Stomach (tissue), 9 donors: ENCODE measurements around the gene SHLD1. TPM values are rescaled to one million over a fixed set of nuclear protein-coding genes. Genes with fewer than 3 reads are reported as not detected.

ENCODE experiments used
- DNase-seq, 2 donors: peaks; one replicate each; pipeline versions ENCODE4 v3.0.0 to v3.0.0-alpha.2; 2013 to 2019
- H3K27ac ChIP-seq, 5 donors: fragments of 200-600 bp in 4 of 5; sonication (generic) in 4 of 5; one replicate each; pipeline ENCODE4 v1.5.1; 2013 to 2019; ENCODE audit warnings: mild to moderate bottlenecking in 1 of 5, moderate library complexity in 1 of 5
- H3K27me3 ChIP-seq, 3 donors: fragments of 200-600 bp; sonication (generic); one replicate each; pipeline ENCODE4 v1.5.1; 2017 to 2019; ENCODE audit warnings: mixed run types in 1 of 3
- H3K36me3 ChIP-seq, 4 donors: fragments of 200-600 bp; sonication (generic); 1 replicate in 3 of 4; 2 replicates in 1 of 4; pipeline ENCODE4 v1.5.1; 2016 to 2019
- H3K4me1 ChIP-seq, 4 donors: fragments of 200-600 bp; sonication (generic); one replicate each; pipeline ENCODE4 v1.5.1; 2016 to 2019
- H3K4me3 ChIP-seq, 4 donors: fragments of 200-600 bp; sonication (generic) in 3 of 4; one replicate each; pipeline ENCODE4 v1.5.1; 2016 to 2019; ENCODE audit warnings: mild to moderate bottlenecking in 1 of 4
- H3K9me3 ChIP-seq, 4 donors: fragments of 200-600 bp; sonication (generic); one replicate each; pipeline ENCODE4 v1.5.1; 2016 to 2019
- CTCF ChIP-seq, 7 experiments: fragments of 450-650 bp in 4 of 7; fragments of 200-600 bp in 3 of 7; sonication (generic) in 3 of 7; IDR thresholded peaks; one replicate each; pipeline ENCODE4 v1.5.1; 2016 to 2019; ENCODE audit warnings: antibody characterized with exemption in 7 of 7, control low read depth in 2 of 7, mild to moderate bottlenecking in 1 of 7
- EP300 ChIP-seq: sonication (generic); formaldehyde crosslinking; IDR thresholded peaks from one replicate; pipeline ENCODE4 v1.6.1; 2017; ENCODE audit warnings: antibody characterized with exemption
- POLR2A ChIP-seq, 4 donors: fragments of 450-650 bp; IDR thresholded peaks; one replicate each; pipeline ENCODE4 v1.6.1; 2016; ENCODE audit warnings: antibody characterized with exemption in 4 of 4, control low read depth in 2 of 4, mild to moderate bottlenecking in 1 of 4, moderate library complexity in 1 of 4
- POLR2AphosphoS5 ChIP-seq, 3 donors: sonication (generic); formaldehyde crosslinking; IDR thresholded peaks; one replicate each; pipeline ENCODE4 v1.6.1; 2016; ENCODE audit warnings: antibody characterized with exemption in 3 of 3
- WGBS, 5 donors: extraction: QIAGEN DNeasy Blood & Tissue Kit in 3 of 5; methylation state at CpG; one replicate each; pipeline versions ENCODE4 v1.1.5 to v1.1.7; 2013 to 2018; 5-methylcytosine and 5-hydroxymethylcytosine counted together
- intact Hi-C: fragments of 100-400 bp; cut with DNase I; formaldehyde crosslinking; loops from one replicate; pipeline ENCODE4 v1.15.1; 2023; ENCODE audit warnings: low total_unique reads
- polyA plus RNA-seq, 3 donors: library from polyadenylated mRNA; stranded (reverse); fragments of 200-250 nt; gene quantifications; one replicate each; pipeline ENCODE4 v1.2.3, GENCODE V29; 2013
- total RNA-seq, 5 donors: library from RNA; depleted of rRNA; stranded (reverse); fragments of >200 nt; gene quantifications; one replicate each; pipeline versions ENCODE4 v1.1.0 to v1.2.3, GENCODE V29; 2014 to 2016
- donor health status: healthy with polysubstance abuse.
- donor health status: Bipolar disorder and iron deficiency.
- donor health status: healthy.

The SHLD1 gene
- total and polyA plus RNA-seq, 8 donors: 1.3 to 10.5 (median 3.5) TPM; not detected in 1

DNA sequence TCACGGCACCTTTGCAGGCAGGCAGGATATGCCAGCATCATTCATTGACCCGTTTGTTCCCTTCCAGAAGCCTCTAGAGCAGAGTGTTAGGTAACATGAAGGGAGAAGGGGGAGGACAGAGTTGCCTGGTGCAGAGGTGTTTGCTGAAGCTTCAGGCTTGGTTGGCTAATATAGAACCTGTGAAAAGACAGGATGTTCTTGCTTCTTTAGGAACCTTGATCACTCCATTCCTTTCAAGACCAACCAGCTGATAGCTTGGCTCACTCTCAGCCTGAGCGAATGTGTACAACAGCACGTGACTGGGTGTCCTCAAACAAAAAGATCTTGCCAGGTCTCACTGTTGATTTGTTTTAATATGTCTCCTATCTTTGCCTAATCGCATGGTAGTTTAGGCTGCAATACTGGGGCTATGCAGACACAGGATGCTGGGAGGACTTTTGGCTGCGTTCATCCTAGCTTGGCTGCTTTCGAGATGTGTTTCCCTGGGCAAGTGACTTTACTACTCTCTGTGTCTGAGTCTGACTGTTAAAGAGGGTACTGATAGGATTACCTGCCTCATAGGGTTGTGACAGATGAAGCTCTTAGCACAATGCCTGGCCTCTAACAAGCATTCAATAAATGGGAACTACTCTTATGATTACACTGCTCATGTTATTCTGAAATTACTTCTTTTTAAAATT, 16.0 kb downstream of the SHLD1 start:
- DNase-seq: peak in 1 of 2 donors; percentile 54
- WGBS, 5 donors: 42 to 65% (median 50%) methylated on average over 7 of the region's 7 CpGs
- Histone ChIP-seq H3K27me3 (no peaks in the 10 kb centered on the region), H3K36me3 (peaks cover 0 to 7% (median 0%) of the 10 kb centered on the region in 4 donors), H3K9me3 (no peaks in the 10 kb centered on the region), H3K4me3 (no peak overlapping the region), H3K4me1 (peaks cover 0 to 11% (median 8%) of the 10 kb centered on the region in 4 donors), H3K27ac (peak overlapping the region in 1 of 5 donors; percentile 59)
- TF ChIP-seq POLR2A (IDR thresholded peaks at IDR 0.05) (no peak), CTCF (IDR thresholded peaks at IDR 0.05) (no peak), POLR2AphosphoS5 (IDR thresholded peaks at IDR 0.05) (peak in 1 of 3 donors; percentile 38), EP300 (no peak)
- intact Hi-C loops: no loop called here

DNA sequence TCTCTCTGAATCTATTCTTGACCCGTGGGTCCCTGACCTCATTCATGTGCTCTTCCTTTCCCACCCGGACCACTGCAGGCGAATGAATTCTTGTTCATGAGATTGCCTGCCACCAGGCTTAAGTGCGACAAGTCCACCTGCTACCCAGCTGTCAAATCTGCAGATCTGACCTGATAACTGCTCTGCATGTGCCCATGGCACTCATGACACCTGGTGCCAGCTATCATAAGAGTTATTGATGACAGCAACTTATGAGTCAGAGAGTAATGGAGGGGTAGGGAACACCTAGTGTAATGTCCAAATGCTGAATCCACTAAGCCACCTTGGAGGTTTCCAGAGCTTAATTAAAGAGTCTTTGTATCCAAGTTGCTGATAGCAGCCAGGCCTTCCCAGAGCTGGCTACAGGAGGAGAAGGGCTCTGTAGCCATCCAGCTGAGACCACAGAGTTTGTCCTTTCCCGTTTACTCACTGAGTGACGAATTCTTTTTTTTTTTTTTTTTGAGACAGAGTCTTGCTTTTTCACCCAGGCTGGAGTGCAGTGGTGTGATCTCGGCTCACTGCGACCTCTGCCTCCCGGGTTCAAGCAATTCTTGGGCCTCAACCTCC, 17.4 kb downstream of the SHLD1 start:
- TF ChIP-seq POLR2AphosphoS5 (IDR thresholded peaks at IDR 0.05) (no peak), POLR2A (IDR thresholded peaks at IDR 0.05) (no peak), CTCF (IDR thresholded peaks at IDR 0.05) (no peak), EP300 (no peak)
- WGBS, 5 donors: 81 to 87% (median 82%) methylated on average over 9 of the region's 9 CpGs
- intact Hi-C loops: no loop called here

DNA sequence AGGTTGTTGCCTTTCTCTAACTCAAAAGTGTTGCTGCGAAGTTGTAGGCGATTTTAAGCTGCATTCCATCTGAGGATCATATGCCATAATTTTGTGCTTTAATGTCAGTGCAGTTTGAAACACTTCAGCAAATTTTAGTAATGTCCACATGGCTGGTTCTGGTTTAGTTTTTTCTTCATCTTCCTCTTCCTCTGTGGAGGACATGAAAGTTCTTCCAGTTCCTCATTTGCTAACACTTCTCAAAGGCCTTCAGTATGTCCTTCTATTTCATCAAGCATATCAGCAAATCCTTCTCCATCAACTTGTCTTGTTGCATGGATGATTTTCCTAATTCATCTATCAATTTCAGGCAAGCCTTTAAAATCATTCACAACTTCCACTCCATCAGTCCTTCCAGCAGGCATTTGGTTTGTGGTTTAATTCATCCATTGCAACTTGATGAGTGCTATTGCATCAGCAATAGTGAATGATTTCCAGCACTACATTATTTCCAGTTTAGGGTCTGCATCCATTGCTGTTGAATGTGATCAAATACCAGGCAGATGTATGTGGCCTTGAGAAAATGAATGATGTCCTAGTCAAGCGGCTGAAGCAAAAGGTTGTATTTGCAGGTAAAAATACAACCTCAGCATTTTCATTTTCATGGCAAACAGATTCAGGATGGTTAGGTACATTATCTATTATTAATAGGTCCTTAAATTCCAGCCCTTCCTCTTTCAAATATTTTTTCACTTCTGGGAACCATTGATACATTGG, 20.2 kb downstream of the SHLD1 start:
- H3K36me3 ChIP-seq: peaks cover 7 to 31% (median 27%) of the 10 kb centered on the region in 4 donors
- no peak for DNase-seq
- no peaks in the 10 kb centered on the region for H3K9me3 ChIP-seq
- no peak overlapping the region for H3K27ac ChIP-seq
- intact Hi-C loops: no loop called here
- TF ChIP-seq EP300 (no peak), POLR2A (IDR thresholded peaks at IDR 0.05) (no peak), POLR2AphosphoS5 (IDR thresholded peaks at IDR 0.05) (no peak), CTCF (IDR thresholded peaks at IDR 0.05) (no peak)
- WGBS, 5 donors: 89 to 99% (median 98%) methylated on average over 3 of the region's 3 CpGs
- H3K4me3 ChIP-seq: no peak overlapping the region
- H3K27me3 ChIP-seq: no peaks in the 10 kb centered on the region
- peaks cover 0 to 11% (median 8%) of the 10 kb centered on the region in 4 donors for H3K4me1 ChIP-seq

More for the DNA sequence above, 17.4 kb downstream of the SHLD1 start:
- peaks cover 0 to 11% (median 8%) of the 10 kb centered on the region in 4 donors for H3K4me1 ChIP-seq
- no peaks in the 10 kb centered on the region for H3K27me3 ChIP-seq
- H3K36me3 ChIP-seq: peaks cover 0 to 6% (median 0%) of the 10 kb centered on the region in 4 donors
- no peak overlapping the region for H3K27ac ChIP-seq
- DNase-seq: no peak
- no peaks in the 10 kb centered on the region for H3K9me3 ChIP-seq
- no peak overlapping the region for H3K4me3 ChIP-seq

DNA sequence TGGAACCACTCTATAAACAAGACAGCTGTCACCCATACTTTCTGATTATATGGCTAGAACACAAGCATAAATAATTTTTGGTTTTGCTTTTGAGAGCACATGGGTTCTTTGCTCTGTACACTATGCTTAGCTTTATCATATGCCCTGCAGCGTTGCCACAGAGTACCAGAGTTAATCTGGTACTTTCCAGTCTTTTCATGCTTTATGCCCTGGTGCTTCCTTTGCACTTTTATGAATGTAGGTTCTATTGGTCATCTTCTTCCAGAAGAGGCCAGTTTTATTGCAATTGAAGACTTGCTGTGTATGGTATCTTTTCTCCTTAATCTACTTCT, 20.8 kb downstream of the SHLD1 start:
- Histone ChIP-seq H3K9me3 (no peaks in the 10 kb centered on the region), H3K36me3 (peaks cover 7 to 36% (median 32%) of the 10 kb centered on the region in 4 donors), H3K27ac (no peak overlapping the region), H3K4me1 (peaks cover 0 to 8% (median 7%) of the 10 kb centered on the region in 4 donors), H3K4me3 (no peak overlapping the region), H3K27me3 (no peaks in the 10 kb centered on the region)
- 75 to 95% (median 90%) methylated on average over 1 of the region's 1 CpG for WGBS, 5 donors
- intact Hi-C loops: no loop called here
- no peak for DNase-seq
- TF ChIP-seq POLR2A (IDR thresholded peaks at IDR 0.05) (no peak), EP300 (no peak), POLR2AphosphoS5 (IDR thresholded peaks at IDR 0.05) (no peak), CTCF (IDR thresholded peaks at IDR 0.05) (no peak)
